ENCODE data around the gene BCL2L13. TPM values are rescaled to one million over a fixed set of nuclear protein-coding genes. Genes with fewer than 3 reads are reported as not detected.

Gene BCL2L13
- total and polyA plus RNA-seq, 7 donors = 67.0 to 201 (median 128) TPM

GRCh38 chr22:17724678-17725499 lies 86.3 kb downstream of the BCL2L13 start:
- WGBS, 3 donors = 49 to 59% (median 55%) methylated on average over 8 of the region's 8 CpGs
- ATAC-seq = peak; percentile 67 to 84 (median 76)
- intact Hi-C loops (cut with DNase I) = no loop called here
- Histone ChIP-seq H3K27me3 (ENCODE audit: insufficient read depth in 3 of 3, low read length in 2 of 3) (no peaks in the 10 kb centered on the region), H3K36me3 (ENCODE audit: insufficient read depth in 1 of 2, low read depth in 1 of 2) (peaks cover 9 to 42% of the 10 kb centered on the region in 2 donors), H3K9me3 (no peaks in the 10 kb centered on the region), H3K4me3 (no peak overlapping the region), H3K4me1 (peaks cover 11% of the 10 kb centered on the region), H3K27ac (peak overlapping the region; percentile 69)
- no peak for DNase-seq
- TF ChIP-seq, protein P1, sequence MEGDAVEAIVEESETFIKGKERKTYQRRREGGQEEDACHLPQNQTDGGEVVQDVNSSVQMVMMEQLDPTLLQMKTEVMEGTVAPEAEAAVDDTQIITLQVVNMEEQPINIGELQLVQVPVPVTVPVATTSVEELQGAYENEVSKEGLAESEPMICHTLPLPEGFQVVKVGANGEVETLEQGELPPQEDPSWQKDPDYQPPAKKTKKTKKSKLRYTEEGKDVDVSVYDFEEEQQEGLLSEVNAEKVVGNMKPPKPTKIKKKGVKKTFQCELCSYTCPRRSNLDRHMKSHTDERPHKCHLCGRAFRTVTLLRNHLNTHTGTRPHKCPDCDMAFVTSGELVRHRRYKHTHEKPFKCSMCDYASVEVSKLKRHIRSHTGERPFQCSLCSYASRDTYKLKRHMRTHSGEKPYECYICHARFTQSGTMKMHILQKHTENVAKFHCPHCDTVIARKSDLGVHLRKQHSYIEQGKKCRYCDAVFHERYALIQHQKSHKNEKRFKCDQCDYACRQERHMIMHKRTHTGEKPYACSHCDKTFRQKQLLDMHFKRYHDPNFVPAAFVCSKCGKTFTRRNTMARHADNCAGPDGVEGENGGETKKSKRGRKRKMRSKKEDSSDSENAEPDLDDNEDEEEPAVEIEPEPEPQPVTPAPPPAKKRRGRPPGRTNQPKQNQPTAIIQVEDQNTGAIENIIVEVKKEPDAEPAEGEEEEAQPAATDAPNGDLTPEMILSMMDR (IDR thresholded peaks at IDR 0.05) = no peak

DNA sequence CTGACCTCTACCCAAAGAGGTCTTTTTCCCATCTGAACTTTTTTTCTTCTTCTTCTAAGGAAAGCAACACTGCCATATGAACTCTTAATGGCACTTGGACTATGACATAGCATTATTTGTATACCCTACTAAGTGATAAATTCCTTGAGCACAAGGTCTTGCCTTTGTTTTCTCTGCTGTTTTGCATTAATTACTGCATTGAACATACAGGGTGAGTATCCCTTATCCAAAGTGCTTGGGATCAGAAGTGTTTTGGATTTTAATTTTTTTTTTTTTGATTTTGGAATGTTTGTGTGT lies 86.9 kb downstream of the BCL2L13 start:
- H3K4me1 ChIP-seq = peaks cover 11% of the 10 kb centered on the region
- H3K9me3 ChIP-seq = no peaks in the 10 kb centered on the region
- H3K27ac ChIP-seq = peak overlapping the region; percentile 69
- H3K36me3 ChIP-seq (ENCODE audit: insufficient read depth in 1 of 2, low read depth in 1 of 2) = peaks cover 9 to 47% of the 10 kb centered on the region in 2 donors
- TF ChIP-seq, protein P1 (IDR thresholded peaks at IDR 0.05) = no peak
- H3K27me3 ChIP-seq (ENCODE audit: insufficient read depth in 3 of 3, low read length in 2 of 3) = no peaks in the 10 kb centered on the region
- intact Hi-C loops (cut with DNase I) = no loop called here
- ATAC-seq (no peak), DNase-seq (no peak)
- no peak overlapping the region for H3K4me3 ChIP-seq

GRCh38 chr22:17726006-17726927 lies 87.7 kb downstream of the BCL2L13 start:
- TF ChIP-seq, protein P1 (IDR thresholded peaks at IDR 0.05) = no peak
- no peak overlapping the region for H3K4me3 ChIP-seq
- no peaks in the 10 kb centered on the region for H3K27me3 ChIP-seq (ENCODE audit: insufficient read depth in 3 of 3, low read length in 2 of 3)
- H3K9me3 ChIP-seq = no peaks in the 10 kb centered on the region
- H3K36me3 ChIP-seq (ENCODE audit: insufficient read depth in 1 of 2, low read depth in 1 of 2) = peaks cover 9 to 55% of the 10 kb centered on the region in 2 donors
- DNase-seq (no peak), ATAC-seq (peak; percentile 6 to 45 (median 34))
- intact Hi-C loops (cut with DNase I) = no loop called here
- H3K27ac ChIP-seq = no peak overlapping the region
- H3K4me1 ChIP-seq = peaks cover 11% of the 10 kb centered on the region
- WGBS, 3 donors = 78 to 90% (median 84%) methylated on average over 13 of the region's 13 CpGs

DNA sequence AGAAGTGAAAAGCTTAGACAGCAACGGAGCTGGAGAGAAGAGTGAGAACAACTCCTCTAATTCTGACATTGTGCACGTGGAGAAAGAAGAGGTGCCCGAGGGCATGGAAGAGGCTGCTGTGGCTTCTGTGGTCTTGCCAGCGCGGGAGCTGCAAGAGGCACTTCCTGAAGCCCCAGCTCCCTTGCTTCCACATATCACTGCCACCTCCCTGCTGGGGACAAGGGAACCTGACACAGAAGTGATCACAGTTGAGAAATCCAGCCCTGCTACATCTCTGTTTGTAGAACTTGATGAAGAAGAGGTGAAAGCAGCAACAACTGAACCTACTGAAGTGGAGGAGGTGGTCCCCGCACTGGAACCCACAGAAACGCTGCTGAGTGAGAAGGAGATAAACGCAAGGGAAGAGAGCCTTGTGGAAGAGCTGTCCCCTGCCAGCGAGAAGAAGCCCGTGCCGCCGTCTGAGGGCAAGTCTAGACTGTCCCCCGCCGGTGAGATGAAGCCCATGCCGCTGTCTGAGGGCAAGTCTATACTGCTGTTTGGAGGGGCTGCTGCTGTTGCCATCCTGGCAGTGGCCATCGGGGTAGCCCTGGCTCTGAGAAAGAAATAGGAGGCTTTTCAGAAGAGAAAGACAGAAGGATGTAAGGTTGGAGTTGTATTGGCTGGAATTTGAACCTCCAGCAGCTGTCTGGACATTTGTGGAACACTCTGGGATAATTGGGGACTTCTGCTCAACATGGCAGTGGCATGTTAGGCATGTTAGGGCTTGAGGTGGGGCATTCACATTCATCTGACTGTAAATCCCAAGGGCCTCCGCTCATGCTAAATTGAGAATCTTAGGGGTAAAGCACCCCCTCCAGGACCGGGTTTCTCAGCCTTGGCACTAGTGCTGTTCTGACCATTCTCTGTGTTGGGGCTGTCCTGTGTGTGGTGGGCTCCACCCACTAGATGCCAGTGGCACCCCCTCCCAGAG lies 88.7 kb downstream of the BCL2L13 start:
- DNase-seq = no peak
- H3K36me3 ChIP-seq (ENCODE audit: insufficient read depth in 1 of 2, low read depth in 1 of 2) = peaks cover 11 to 65% of the 10 kb centered on the region in 2 donors
- no peaks in the 10 kb centered on the region for H3K9me3 ChIP-seq
- no peaks in the 10 kb centered on the region for H3K27me3 ChIP-seq (ENCODE audit: insufficient read depth in 3 of 3, low read length in 2 of 3)
- H3K4me3 ChIP-seq = no peak overlapping the region
- intact Hi-C loops (cut with DNase I) = no loop called here
- H3K4me1 ChIP-seq = peaks cover 11% of the 10 kb centered on the region
- H3K27ac ChIP-seq = no peak overlapping the region
- WGBS, 3 donors = 76 to 81% (median 80%) methylated on average over 18 of the region's 18 CpGs
- TF ChIP-seq, protein P1 (IDR thresholded peaks at IDR 0.05) = no peak
- ATAC-seq = peak in 1 of 4 donors; percentile 16
